ENCODE data around the gene IGFBP4. TPM values are rescaled to one million over a fixed set of nuclear protein-coding genes. Genes with fewer than 3 reads are reported as not detected.

IGFBP4 gene
- total and polyA plus RNA-seq, 2 of the 13 experiments (the other 11 are each of a cell fraction or from before 2014, with no cell fraction given): 4.1 to 49.0 TPM

GRCh38 chr17:40419559-40420331 is 23.5 kb upstream of the IGFBP4 start (continued):
- TF ChIP-seq DMTF1 (CRISPR knock-in tag; IDR thresholded peaks at IDR 0.05) (0 out of 2 replicates have a peak, but pooled peaks have one; percentile 45), SP2 (CRISPR knock-in tag; IDR thresholded peaks at IDR 0.05) (no peak), DNMT1 (CRISPR knock-in tag; IDR thresholded peaks at IDR 0.05) (no peak), PRDM4 (CRISPR knock-in tag; IDR thresholded peaks at IDR 0.05; ENCODE audit: borderline replicate concordance) (no peak), SMC3 (IDR thresholded peaks at IDR 0.05; ENCODE audit: low read length) (no peak), TCF12 (IDR thresholded peaks at IDR 0.05) (no peak), TCF12 (CRISPR knock-in tag; IDR thresholded peaks at IDR 0.05) (no peak), ZNF773 (CRISPR knock-in tag; IDR thresholded peaks at IDR 0.05; ENCODE audit: borderline replicate concordance) (no peak), HOXA3 (CRISPR knock-in tag; IDR thresholded peaks at IDR 0.05) (peak; percentile 89), CSRNP2 (CRISPR knock-in tag; conservative IDR thresholded peaks at IDR 0.05; ENCODE audit: low read depth) (no peak), PHF20 (CRISPR knock-in tag; IDR thresholded peaks at IDR 0.05) (no peak; the same call in 1 of the 2 replicates), MAZ (IDR thresholded peaks at IDR 0.05; ENCODE audit: borderline replicate concordance, low read depth, low read length) (0 out of 2 replicates have a peak, but pooled peaks have one; percentile 15), MAZ (CRISPR knock-in tag; IDR thresholded peaks at IDR 0.05; ENCODE audit: low read depth) (peak; percentile 67; the same call in 1 of the 2 replicates), POLR2G (IDR thresholded peaks at IDR 0.05; ENCODE audit: low read depth, low read length) (peak; percentile 58), ZNF512B (CRISPR knock-in tag; IDR thresholded peaks at IDR 0.05; ENCODE audit: borderline replicate concordance) (peak; percentile 84; the same call in 1 of the 2 replicates), ZNF670 (CRISPR knock-in tag; IDR thresholded peaks at IDR 0.05; ENCODE audit: borderline replicate concordance) (peak; percentile 83; the same call in 1 of the 2 replicates), NFKB2 (CRISPR knock-in tag; IDR thresholded peaks at IDR 0.05; ENCODE audit: borderline replicate concordance) (peak; percentile 69), ZFP90 (CRISPR knock-in tag; IDR thresholded peaks at IDR 0.05; ENCODE audit: borderline replicate concordance) (0 out of 2 replicates have a peak, but pooled peaks have one; percentile 60), ZNF75D (CRISPR knock-in tag; IDR thresholded peaks at IDR 0.05; ENCODE audit: borderline replicate concordance) (no peak), FOSL1 (CRISPR knock-in tag; IDR thresholded peaks at IDR 0.05; ENCODE audit: borderline replicate concordance) (no peak)

Data from HepG2 (cell line).